HepG2 (cell line): ENCODE data around the gene DNAH8.

Source experiments
- CTCF ChIP-seq: sonication (generic); formaldehyde crosslinking; IDR thresholded peaks from 2 replicates; pipeline ENCODE4 v1.5.0; 2020; ENCODE audit warnings: mild to moderate bottlenecking, missing genetic modification reagents, moderate library complexity
- NONO ChIP-seq, 2 experiments: fragments of 450-650 bp in 1 of 2; sonication (generic) in 1 of 2; formaldehyde crosslinking in 1 of 2; IDR thresholded peaks in 1 of 2; conservative IDR thresholded peaks in 1 of 2; 2 replicates each; pipeline versions ENCODE4 v1.6.1 to v1.8.0; 2017 to 2022; ENCODE audit warnings: mild to moderate bottlenecking in 1 of 2, missing genetic modification reagents in 1 of 2, moderate library complexity in 1 of 2
- SRSF9 ChIP-seq: fragments of 200-400 bp; formaldehyde crosslinking; IDR thresholded peaks from 2 replicates; pipeline ENCODE4 v1.6.1; 2018; ENCODE audit warnings: borderline replicate concordance, mild to moderate bottlenecking, low read depth, low read length; ENCODE audit not compliant: insufficient read depth, poor library complexity, severe bottlenecking
- ZNF121 ChIP-seq: sonication (generic); formaldehyde crosslinking; IDR thresholded peaks from 2 replicates; pipeline ENCODE4 v1.5.0; 2020; ENCODE audit warnings: mild to moderate bottlenecking, missing genetic modification reagents

DNA sequence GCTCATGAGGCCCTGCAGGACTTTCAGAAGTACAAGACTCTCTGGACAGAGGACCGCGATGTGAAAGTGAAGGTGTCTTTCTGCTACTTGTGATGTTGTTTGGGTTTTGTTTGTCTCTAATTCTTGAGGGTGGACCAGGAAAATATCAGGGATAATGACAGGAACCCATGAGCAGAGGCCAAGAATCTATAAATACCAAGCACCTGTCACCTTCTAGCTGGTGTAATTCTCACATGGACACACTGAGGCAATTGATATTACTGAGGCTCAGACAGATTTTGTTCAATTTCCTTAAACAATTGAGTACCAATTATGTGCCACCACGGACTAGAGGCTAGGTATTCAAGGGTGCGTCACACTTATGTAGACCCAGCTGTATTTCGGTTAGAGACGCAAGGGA lies 107.9 kb downstream of the DNAH8 start:
- TF ChIP-seq CTCF (CRISPR knock-in tag) (no peak), ZNF121 (no peak), SRSF9 (no peak), NONO (IDR thresholded peaks at IDR 0.05) (no peak), NONO (CRISPR knock-in tag; conservative IDR thresholded peaks at IDR 0.05) (no peak)
